Activated CD4-positive, alpha-beta T cell treated with anti-CD3 and anti-CD28 coated beads, Interleukin-2, amount 10 ng/mL, durations not matched to agents 7 days and 5 days (primary cell): ENCODE measurements around the gene ATP5MC2. TPM values are rescaled to one million over a fixed set of nuclear protein-coding genes. Genes with fewer than 3 reads are reported as not detected.
"Not testable (repeated sequence)": the region's sequence is repeated elsewhere in the genome, so short reads cannot be mapped to it uniquely, and the experiment has no call there.

Source experiments
- CTCF ChIA-PET: fragments of 350-600 bp; sonication (Branson Sonifier 250); formaldehyde crosslinking; loops from one replicate; lab custom pipeline; 2021; ENCODE audit warnings: antibody characterized with exemption; lab: Charles Lee
- POLR2A ChIA-PET: fragments of 350-600 bp; sonication (Branson Sonifier 250); formaldehyde crosslinking; loops from one replicate; lab custom pipeline; 2021; ENCODE audit warnings: antibody characterized with exemption; lab: Charles Lee
- DNase-seq: peaks from one replicate; pipeline ENCODE4 v3.0.0-alpha.2; 2020
- H3K27ac Mint-ChIP-seq: one replicate; pipeline ENCODE4 v1.8.0; 2021; ENCODE audit warnings: mild to moderate bottlenecking, moderate library complexity, mixed read lengths
- H3K27me3 Mint-ChIP-seq: one replicate; pipeline ENCODE4 v1.8.0; 2021; ENCODE audit warnings: mixed read lengths
- H3K36me3 Mint-ChIP-seq: one replicate; pipeline ENCODE4 v1.8.0; 2021; ENCODE audit warnings: low read depth, mixed read lengths
- H3K4me1 Mint-ChIP-seq: one replicate; pipeline ENCODE4 v1.8.0; 2021; ENCODE audit warnings: mixed read lengths
- H3K4me3 Mint-ChIP-seq: one replicate; pipeline ENCODE4 v1.8.0; 2021; ENCODE audit warnings: mild to moderate bottlenecking, moderate library complexity, mixed read lengths
- H3K9me3 Mint-ChIP-seq: one replicate; pipeline ENCODE4 v1.8.0; 2021; ENCODE audit warnings: mixed read lengths
- total RNA-seq, 2 experiments: library from RNA; stranded (reverse); gene quantifications; one replicate each; pipeline ENCODE4 v1.2.3, GENCODE V29; 2021

Gene ATP5MC2
- total RNA-seq, 2 experiments from 2014 or later = 298 to 356 TPM

DNA sequence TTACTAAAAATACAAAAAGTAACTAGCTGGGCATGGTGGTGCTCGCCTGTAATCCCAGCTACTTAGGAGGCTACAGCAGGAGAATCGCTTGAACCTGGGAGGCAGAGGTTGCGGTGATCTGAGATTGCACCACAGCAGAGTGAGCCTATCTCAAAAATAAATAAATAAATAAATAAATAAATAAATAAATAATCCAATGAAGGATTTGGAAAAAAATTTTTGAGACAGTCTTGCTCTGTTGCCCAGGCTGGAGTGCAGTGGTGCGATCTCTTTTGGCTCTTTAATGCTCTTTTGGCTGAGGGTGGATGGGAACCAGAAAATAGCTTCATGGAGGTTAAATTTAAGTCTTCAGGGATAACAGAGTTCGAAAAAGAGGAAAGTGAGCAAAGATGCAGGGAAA lies 11.7 kb downstream of the ATP5MC2 start:
- DNase-seq = no peak
- H3K36me3 Mint-ChIP-seq = peaks cover 41% of the 10 kb centered on the region
- no peaks in the 10 kb centered on the region for H3K9me3 Mint-ChIP-seq
- no peak overlapping the region for H3K27ac Mint-ChIP-seq
- CTCF ChIA-PET = interaction anchor here (0.7 to 2.3 kb wide), 3 partner anchors 11 to 120 kb away, joined by 3 to 9 read pairs (median 3); partner anchors contain the start of gene ATP5MC2
- peaks cover 2% of the 10 kb centered on the region for H3K4me1 Mint-ChIP-seq
- H3K27me3 Mint-ChIP-seq = no peaks in the 10 kb centered on the region
- POLR2A ChIA-PET = no interaction called here
- H3K4me3 Mint-ChIP-seq = no peak overlapping the region

DNA sequence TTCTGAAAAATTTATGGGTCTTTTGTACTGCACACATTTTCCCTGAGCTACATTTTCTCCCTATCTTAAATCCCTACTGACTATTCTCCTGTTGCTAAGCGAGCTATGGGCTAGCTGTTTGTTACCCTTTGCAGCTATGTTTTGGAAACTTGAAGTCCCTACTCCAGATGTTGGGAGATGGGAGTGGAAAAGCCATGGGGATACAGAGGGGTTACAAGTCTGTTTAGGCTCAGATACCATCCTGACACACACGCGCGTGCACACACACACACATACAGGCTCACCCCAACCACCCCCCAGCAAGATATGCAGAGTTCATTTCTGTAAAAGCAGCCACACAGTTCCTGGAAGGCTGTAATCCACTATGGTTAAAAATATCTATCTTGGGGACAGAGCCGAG lies 15.8 kb downstream of the ATP5MC2 start:
- Mint-ChIP-seq H3K4me1 (no peaks in the 10 kb centered on the region), H3K9me3 (no peaks in the 10 kb centered on the region), H3K27ac (no peak overlapping the region), H3K36me3 (peaks cover 18% of the 10 kb centered on the region), H3K27me3 (no peaks in the 10 kb centered on the region), H3K4me3 (no peak overlapping the region)
- no peak for DNase-seq
- ChIA-PET POLR2A (no interaction called here), CTCF (interaction anchor here (1.0 kb wide), 1 partner anchor 16 kb away, joined by 3 read pairs; the partner anchor contains the start of gene ATP5MC2)

DNA sequence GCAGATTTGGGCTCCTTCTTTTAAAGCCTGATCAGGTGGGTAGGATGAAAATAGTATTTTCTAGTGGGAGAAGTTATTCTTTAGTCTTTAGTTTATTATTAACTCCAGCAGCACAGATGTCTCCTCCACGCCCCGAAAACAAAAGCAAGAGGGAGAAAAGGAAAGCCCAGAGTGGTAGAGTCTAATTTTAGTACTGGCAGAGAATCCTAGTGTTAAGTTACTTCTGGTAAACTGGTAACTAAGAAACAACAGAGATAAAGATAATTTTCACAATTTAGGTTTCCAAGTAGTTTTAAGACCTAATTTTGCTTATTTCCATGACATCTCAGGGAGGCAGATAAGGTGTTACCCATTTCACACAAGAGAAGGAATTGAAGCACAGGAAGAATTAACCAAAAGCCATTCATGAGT lies 16.3 kb downstream of the ATP5MC2 start:
- no peaks in the 10 kb centered on the region for H3K4me1 Mint-ChIP-seq
- H3K36me3 Mint-ChIP-seq = peaks cover 14% of the 10 kb centered on the region
- ChIA-PET POLR2A (no interaction called here), CTCF (interaction anchor here (1.0 kb wide), 1 partner anchor 16 kb away, joined by 3 read pairs; the partner anchor contains the start of gene ATP5MC2)
- H3K4me3 Mint-ChIP-seq = no peak overlapping the region
- no peaks in the 10 kb centered on the region for H3K9me3 Mint-ChIP-seq
- H3K27me3 Mint-ChIP-seq = no peaks in the 10 kb centered on the region
- no peak for DNase-seq
- H3K27ac Mint-ChIP-seq = no peak overlapping the region

DNA sequence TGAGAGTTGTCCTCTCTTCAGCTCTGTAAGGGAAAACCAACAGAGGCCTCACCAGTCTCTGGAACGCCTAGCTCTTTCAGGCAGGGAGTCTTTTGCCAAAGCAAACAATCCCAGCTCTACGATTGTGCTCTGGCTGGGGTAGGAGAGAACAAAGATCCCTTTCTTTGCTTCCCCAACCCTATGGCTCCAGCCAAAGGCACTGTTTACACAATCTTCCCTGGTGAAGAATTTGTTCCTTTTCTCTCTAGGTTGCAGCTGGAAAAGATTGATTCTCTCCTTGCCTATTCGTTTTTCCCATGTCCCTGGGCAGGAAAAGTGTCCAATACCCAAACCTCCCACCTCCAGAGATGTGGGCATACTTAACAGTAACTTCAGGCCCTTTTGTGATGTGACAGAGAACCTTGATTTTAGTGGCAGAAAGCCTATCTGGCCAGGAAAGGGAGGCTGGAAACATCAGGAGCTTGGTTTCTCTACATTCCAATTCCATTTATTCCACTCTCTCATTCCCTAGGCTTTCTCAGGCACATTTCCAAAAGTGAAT lies 16.8 kb downstream of the ATP5MC2 start:
- Mint-ChIP-seq H3K27me3 (no peaks in the 10 kb centered on the region), H3K4me3 (no peak overlapping the region), H3K36me3 (peaks cover 11% of the 10 kb centered on the region), H3K9me3 (no peaks in the 10 kb centered on the region), H3K4me1 (no peaks in the 10 kb centered on the region), H3K27ac (no peak overlapping the region)
- CTCF ChIA-PET = interaction anchor here (0.8 to 0.9 kb wide), 3 partner anchors 9 to 13 kb away, joined by 3 read pairs; no protein-coding TSS in a partner anchor
- POLR2A ChIA-PET = no interaction called here
- DNase-seq = no peak

DNA sequence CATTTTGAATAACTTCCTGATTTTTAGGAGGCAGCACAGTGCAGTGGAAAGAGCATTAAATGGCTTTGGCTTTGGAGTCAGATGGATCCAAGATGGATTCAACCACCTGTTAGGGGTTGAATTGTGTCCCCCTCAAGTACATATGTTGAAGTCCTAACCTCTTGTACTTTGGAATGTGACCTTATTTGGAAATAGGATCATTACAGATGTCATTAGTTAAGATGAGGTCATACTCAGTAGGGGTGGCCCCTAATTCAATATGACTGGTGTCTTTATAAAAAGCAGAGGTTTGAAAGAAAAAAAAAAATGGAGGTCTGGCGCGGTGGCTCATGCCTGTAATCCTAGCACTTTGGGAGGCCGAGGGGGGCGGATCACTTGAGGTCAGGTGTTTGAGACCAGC lies 18.8 kb downstream of the ATP5MC2 start:
- H3K9me3 Mint-ChIP-seq = no peaks in the 10 kb centered on the region
- no peak for DNase-seq
- CTCF ChIA-PET = no interaction called here
- POLR2A ChIA-PET = no interaction called here
- H3K4me1 Mint-ChIP-seq = no peaks in the 10 kb centered on the region
- H3K4me3 Mint-ChIP-seq = no peak overlapping the region
- H3K27ac Mint-ChIP-seq = no peak overlapping the region
- no peaks in the 10 kb centered on the region for H3K27me3 Mint-ChIP-seq
- peaks cover 5% of the 10 kb centered on the region for H3K36me3 Mint-ChIP-seq

DNA sequence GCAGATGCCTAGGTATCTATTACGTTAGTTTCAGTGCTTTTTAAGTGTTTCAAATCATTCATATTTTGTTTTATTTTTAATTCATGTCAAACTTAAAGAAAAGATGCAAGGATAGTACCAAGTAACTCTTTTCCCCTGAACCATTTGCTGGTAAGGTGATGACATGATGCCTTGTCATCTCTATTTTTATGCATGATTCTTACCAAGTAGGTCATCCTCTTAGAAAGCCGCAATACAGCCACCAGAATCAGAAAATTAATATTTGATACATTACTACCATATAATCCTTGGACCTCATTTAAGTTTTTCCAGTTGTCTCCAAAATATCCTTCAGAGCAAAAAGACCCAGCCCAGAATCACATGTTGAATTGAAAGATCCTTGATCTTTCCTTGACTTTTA lies 22.3 kb downstream of the ATP5MC2 start:
- Mint-ChIP-seq H3K9me3 (no peaks in the 10 kb centered on the region), H3K36me3 (no peaks in the 10 kb centered on the region), H3K27me3 (no peaks in the 10 kb centered on the region), H3K4me3 (no peak overlapping the region), H3K27ac (no peak overlapping the region), H3K4me1 (no peaks in the 10 kb centered on the region)
- POLR2A ChIA-PET = no interaction called here
- DNase-seq = no peak
- CTCF ChIA-PET = no interaction called here

DNA sequence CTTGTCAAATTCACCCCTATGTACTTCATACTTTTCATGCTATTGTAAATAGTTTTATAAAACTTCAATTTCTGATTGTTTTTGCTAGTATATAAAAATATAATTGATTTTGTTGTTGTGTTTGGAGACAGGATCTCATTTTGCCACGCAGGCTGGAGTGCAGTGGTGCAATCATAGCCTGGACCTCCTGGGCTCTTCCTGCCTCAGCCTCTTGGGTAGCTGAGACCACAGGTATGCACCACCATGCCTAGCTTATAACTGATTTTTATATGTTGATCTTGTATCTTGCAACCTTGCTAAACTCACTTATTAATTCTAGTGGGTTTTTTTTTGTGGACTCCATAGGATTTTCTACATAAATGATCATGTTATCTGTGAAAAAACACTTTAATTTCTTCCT lies 23.5 kb downstream of the ATP5MC2 start:
- CTCF ChIA-PET = interaction anchor here (0.6 kb wide), 1 partner anchor 18 kb away, joined by 3 read pairs; no protein-coding TSS in a partner anchor
- no peak for DNase-seq
- Mint-ChIP-seq H3K36me3 (no peaks in the 10 kb centered on the region), H3K4me3 (no peak overlapping the region), H3K9me3 (no peaks in the 10 kb centered on the region), H3K4me1 (no peaks in the 10 kb centered on the region), H3K27me3 (peaks cover 2% of the 10 kb centered on the region), H3K27ac (no peak overlapping the region)
- POLR2A ChIA-PET = no interaction called here

DNA sequence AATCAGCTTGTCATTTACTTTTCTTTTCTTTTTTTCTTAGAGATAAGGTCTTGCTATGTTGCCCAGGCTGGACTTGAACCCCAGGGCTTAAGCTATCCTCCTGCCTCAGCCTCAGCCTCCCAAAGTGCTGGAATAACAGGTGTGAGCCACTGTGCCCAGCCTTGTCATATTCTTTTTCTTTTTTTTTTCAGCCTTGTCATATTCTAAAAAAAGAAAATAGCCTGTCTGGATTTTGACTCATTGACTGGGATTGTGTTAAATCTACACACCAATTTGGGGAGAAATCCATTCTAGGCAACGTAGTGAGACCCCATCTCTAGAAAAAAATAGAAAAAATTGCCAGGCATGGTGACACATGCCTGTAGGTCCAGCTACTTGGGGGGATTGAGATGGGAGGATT lies 24.1 kb downstream of the ATP5MC2 start:
- H3K27ac Mint-ChIP-seq = no peak overlapping the region
- no peak overlapping the region for H3K4me3 Mint-ChIP-seq
- no peaks in the 10 kb centered on the region for H3K36me3 Mint-ChIP-seq
- H3K9me3 Mint-ChIP-seq = no peaks in the 10 kb centered on the region
- H3K4me1 Mint-ChIP-seq = no peaks in the 10 kb centered on the region
- DNase-seq = no peak
- ChIA-PET POLR2A (no interaction called here), CTCF (interaction anchor here (0.5 kb wide), 1 partner anchor 46 kb away, joined by 3 read pairs; no protein-coding TSS in a partner anchor)
- H3K27me3 Mint-ChIP-seq = peaks cover 2% of the 10 kb centered on the region

DNA sequence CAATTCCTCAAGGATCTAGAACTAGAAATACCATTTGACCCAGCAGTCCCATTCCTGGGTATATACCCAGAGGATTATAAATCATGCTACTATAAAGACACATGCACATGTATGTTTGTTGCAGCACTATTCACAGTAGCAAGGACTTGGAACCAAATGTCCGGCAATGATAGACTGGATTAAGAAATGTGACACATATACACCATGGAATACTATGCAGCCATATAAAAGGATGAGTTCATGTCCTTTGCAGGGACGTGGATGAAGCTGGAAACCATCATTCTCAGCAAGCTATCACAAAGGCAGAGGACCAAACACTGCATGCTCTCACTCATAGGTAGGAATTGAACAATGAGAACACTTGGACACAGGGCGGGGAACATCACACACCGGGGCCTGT lies 29.6 kb downstream of the ATP5MC2 start:
- POLR2A ChIA-PET, H3K27ac Mint-ChIP-seq, H3K27me3 Mint-ChIP-seq, H3K9me3 Mint-ChIP-seq, DNase-seq, CTCF ChIA-PET, H3K4me1 Mint-ChIP-seq, H3K4me3 Mint-ChIP-seq, H3K36me3 Mint-ChIP-seq: not testable (repeated sequence)

DNA sequence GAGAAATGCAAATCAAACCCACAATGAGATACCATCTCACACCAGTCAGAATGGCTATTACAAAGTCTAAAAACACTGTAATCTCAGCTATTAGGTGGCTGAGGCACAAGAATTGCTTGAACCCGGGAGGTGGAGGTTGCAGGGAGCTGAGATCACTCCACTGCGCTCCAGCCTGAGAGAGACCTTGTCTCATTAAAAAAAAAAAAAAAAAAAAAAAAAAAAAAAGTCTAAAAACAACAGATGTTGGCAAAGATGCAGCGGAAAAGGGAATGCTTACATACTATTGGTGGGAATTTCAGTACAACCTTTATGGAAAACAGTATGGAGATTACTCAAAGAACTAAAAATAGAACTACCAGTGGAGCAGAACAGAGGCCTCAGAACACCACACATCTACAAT lies 30.7 kb downstream of the ATP5MC2 start:
- H3K27me3 Mint-ChIP-seq = peaks cover 5% of the 10 kb centered on the region
- ChIA-PET POLR2A (no interaction called here), CTCF (no interaction called here)
- H3K36me3 Mint-ChIP-seq = no peaks in the 10 kb centered on the region
- H3K4me1 Mint-ChIP-seq = no peaks in the 10 kb centered on the region
- H3K27ac Mint-ChIP-seq = no peak overlapping the region
- no peak overlapping the region for H3K4me3 Mint-ChIP-seq
- no peaks in the 10 kb centered on the region for H3K9me3 Mint-ChIP-seq
- DNase-seq = no peak

DNA sequence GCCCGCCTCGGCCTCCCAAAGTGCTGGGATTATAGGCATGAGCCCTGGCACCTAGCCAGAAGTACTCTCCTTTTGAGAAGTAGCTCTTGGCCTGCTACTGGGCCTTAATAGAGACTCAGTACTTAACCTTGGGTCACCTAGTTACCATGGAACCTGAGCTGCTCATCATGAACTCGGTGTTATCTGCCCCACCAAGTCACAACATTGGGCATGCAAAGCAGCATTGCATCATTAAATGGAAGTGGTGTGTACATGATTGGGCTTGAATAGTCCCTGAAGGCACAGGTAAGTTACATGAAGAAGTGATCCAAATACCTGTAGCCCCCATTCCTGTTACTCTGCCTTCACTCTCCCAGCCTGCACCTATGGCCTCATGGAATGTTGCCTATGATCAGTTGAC lies 31.8 kb downstream of the ATP5MC2 start:
- Mint-ChIP-seq H3K27me3 (peaks cover 5% of the 10 kb centered on the region), H3K4me1 (no peaks in the 10 kb centered on the region), H3K27ac (no peak overlapping the region), H3K4me3 (no peak overlapping the region), H3K36me3 (no peaks in the 10 kb centered on the region), H3K9me3 (no peaks in the 10 kb centered on the region)
- ChIA-PET CTCF (interaction anchor here (1.0 kb wide), 1 partner anchor 102 kb away, joined by 4 read pairs; no protein-coding TSS in a partner anchor), POLR2A (no interaction called here)
- DNase-seq = no peak

DNA sequence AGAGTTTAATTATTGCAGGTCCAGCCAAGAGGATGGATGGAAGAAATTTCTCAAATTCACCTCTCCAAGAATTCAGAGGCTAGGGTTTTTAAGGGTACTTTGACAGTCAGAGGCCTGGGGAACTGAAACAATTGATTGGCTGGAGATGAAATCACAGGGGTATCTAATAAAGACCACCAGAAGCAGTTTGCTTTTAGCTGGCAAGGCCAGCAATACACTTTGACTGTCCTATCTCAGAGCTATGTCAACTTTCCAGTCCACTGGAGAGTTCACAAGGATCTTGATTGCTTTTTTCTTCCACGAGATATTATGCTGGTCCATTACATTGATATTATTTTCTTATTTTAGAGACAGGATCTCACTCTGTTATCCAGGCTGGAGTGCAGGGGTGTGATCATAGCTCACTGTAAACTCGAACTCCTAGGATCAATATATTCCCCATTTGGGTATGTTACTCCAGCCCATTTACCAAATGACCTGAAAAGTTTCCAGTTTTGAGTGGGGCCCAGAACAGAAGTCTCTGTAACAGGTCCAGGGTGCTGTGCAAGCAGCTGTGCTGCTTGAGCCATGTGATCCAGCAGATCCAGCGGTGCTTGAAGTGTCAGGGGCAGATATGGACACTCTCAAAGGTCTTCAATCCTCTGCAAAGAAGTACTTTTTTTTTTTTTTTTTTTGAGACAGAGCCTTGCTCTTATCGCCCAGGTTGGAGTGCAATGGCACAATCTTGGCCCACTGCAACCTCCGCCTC lies 32.5 kb downstream of the ATP5MC2 start:
- CTCF ChIA-PET = interaction anchor here (1.0 kb wide), 1 partner anchor 102 kb away, joined by 4 read pairs; no protein-coding TSS in a partner anchor
- Mint-ChIP-seq H3K4me1 (no peaks in the 10 kb centered on the region), H3K9me3 (no peaks in the 10 kb centered on the region), H3K27me3 (peaks cover 5% of the 10 kb centered on the region), H3K36me3 (no peaks in the 10 kb centered on the region), H3K27ac (no peak overlapping the region), H3K4me3 (no peak overlapping the region)
- POLR2A ChIA-PET = no interaction called here
- no peak for DNase-seq

DNA sequence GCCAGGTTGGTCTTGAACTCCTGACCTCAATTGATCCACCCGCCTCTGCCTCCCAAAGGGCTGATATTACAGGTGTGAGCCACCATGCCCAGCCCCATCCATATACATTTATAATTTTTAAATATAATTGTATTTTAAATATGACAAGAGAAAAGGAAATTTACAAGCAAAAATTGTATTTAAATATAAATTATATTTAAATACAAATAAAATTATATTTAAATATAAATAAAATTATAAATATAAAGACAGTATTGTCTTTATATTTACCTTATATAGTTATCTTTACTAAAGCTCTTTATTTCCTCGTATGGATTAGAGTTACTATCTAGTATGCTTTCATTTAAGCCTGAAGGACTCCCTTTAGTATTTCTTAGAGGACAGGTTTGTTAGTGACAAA lies 37.8 kb downstream of the ATP5MC2 start:
- Mint-ChIP-seq H3K4me1 (no peaks in the 10 kb centered on the region), H3K27ac (no peak overlapping the region), H3K27me3 (no peaks in the 10 kb centered on the region), H3K36me3 (no peaks in the 10 kb centered on the region), H3K4me3 (no peak overlapping the region), H3K9me3 (no peaks in the 10 kb centered on the region)
- CTCF ChIA-PET = no interaction called here
- POLR2A ChIA-PET = no interaction called here
- DNase-seq = no peak
